ENCODE results near the gene SKP2. TPM values are rescaled to one million over a fixed set of nuclear protein-coding genes. Genes with fewer than 3 reads are reported as not detected.

SKP2 gene
- total and polyA plus RNA-seq, 2 donors from 2014 or later, result 3.4 to 10.9 TPM

GRCh38 chr5:36108758-36109460 lies 43.0 kb upstream of the SKP2 start:
- Histone ChIP-seq H3K4me3 (ENCODE audit: low read length in 3 of 3) (no peak overlapping the region), H3K27ac (ENCODE audit: low read depth in 2 of 2, low read length in 2 of 2) (no peak overlapping the region), H3K36me3 (ENCODE audit: control insufficient read depth in 2 of 3, insufficient read depth in 3 of 3, low read length in 3 of 3) (peaks cover 4 to 8% (median 7%) of the 10 kb centered on the region in 3 donors), H3K4me1 (ENCODE audit: control insufficient read depth in 2 of 3, insufficient read depth in 2 of 3, low read depth in 1 of 3, low read length in 3 of 3) (no peaks in the 10 kb centered on the region), H3K9me3 (ENCODE audit: control insufficient read depth in 2 of 3, insufficient read depth in 1 of 3, low read length in 3 of 3) (no peaks in the 10 kb centered on the region), H3K27me3 (ENCODE audit: control insufficient read depth, insufficient read depth, low read length) (no peaks in the 10 kb centered on the region), H3K9ac (ENCODE audit: low read length in 3 of 3) (no peak overlapping the region)
- DNase-seq, result no peak
- no peak for TF ChIP-seq CTCF (IDR thresholded peaks at IDR 0.05; ENCODE audit: borderline replicate concordance, extremely low read depth, insufficient read depth)
- peak; percentile 13 for FAIRE-seq
- intact Hi-C loops (cut with DNase I), result no loop called here

- intact Hi-C loops (cut with DNase I), result no loop called here
- Histone ChIP-seq H3K36me3 (ENCODE audit: control insufficient read depth in 2 of 3, insufficient read depth in 3 of 3, low read length in 3 of 3) (peaks cover 4 to 7% (median 6%) of the 10 kb centered on the region in 3 donors), H3K9me3 (ENCODE audit: control insufficient read depth in 2 of 3, insufficient read depth in 1 of 3, low read length in 3 of 3) (no peaks in the 10 kb centered on the region), H3K4me1 (ENCODE audit: control insufficient read depth in 2 of 3, insufficient read depth in 2 of 3, low read depth in 1 of 3, low read length in 3 of 3) (no peaks in the 10 kb centered on the region), H3K9ac (ENCODE audit: low read length in 3 of 3) (no peak overlapping the region), H3K4me3 (ENCODE audit: low read length in 3 of 3) (no peak overlapping the region), H3K27ac (ENCODE audit: low read depth in 2 of 2, low read length in 2 of 2) (no peak overlapping the region), H3K27me3 (ENCODE audit: control insufficient read depth, insufficient read depth, low read length) (no peaks in the 10 kb centered on the region)
- FAIRE-seq (no peak), DNase-seq (no peak)
- TF ChIP-seq CTCF (IDR thresholded peaks at IDR 0.05; ENCODE audit: borderline replicate concordance, extremely low read depth, insufficient read depth), result no peak
These were observed 40.7 kb upstream of the SKP2 start for GRCh38 chr5:36111238-36111637.

GRCh38 chr5:36125868-36126267 lies 26.0 kb upstream of the SKP2 start:
- no peak for TF ChIP-seq CTCF (IDR thresholded peaks at IDR 0.05; ENCODE audit: borderline replicate concordance, extremely low read depth, insufficient read depth)
- no peak overlapping the region for H3K27ac ChIP-seq (ENCODE audit: low read depth in 2 of 2, low read length in 2 of 2)
- no peak overlapping the region for H3K4me3 ChIP-seq (ENCODE audit: low read length in 3 of 3)
- FAIRE-seq (no peak), DNase-seq (no peak)
- no peaks in the 10 kb centered on the region for H3K4me1 ChIP-seq (ENCODE audit: control insufficient read depth in 2 of 3, insufficient read depth in 2 of 3, low read depth in 1 of 3, low read length in 3 of 3)
- intact Hi-C loops (cut with DNase I), result no loop called here
- peaks cover 0 to 3% (median 0%) of the 10 kb centered on the region in 3 donors for H3K36me3 ChIP-seq (ENCODE audit: control insufficient read depth in 2 of 3, insufficient read depth in 3 of 3, low read length in 3 of 3)
- H3K9me3 ChIP-seq (ENCODE audit: control insufficient read depth in 2 of 3, insufficient read depth in 1 of 3, low read length in 3 of 3), result no peaks in the 10 kb centered on the region
- H3K9ac ChIP-seq (ENCODE audit: low read length in 3 of 3), result no peak overlapping the region
- H3K27me3 ChIP-seq (ENCODE audit: control insufficient read depth, insufficient read depth, low read length), result no peaks in the 10 kb centered on the region

All from kidney (tissue), 14 donors.